Mononuclear cell (primary cell): ENCODE measurements around the gene UBE2M. TPM values are rescaled to one million over a fixed set of nuclear protein-coding genes. Genes with fewer than 3 reads are reported as not detected.
"Not testable (repeated sequence)": the region's sequence is repeated elsewhere in the genome, so short reads cannot be mapped to it uniquely, and the experiment has no call there.

Experiments
- H3K27me3 ChIP-seq: 2 replicates; pipeline ENCODE4 v1.6.0; 2011; ENCODE audit warnings: low read length, control low read depth; ENCODE audit not compliant: insufficient read depth
- H3K4me1 ChIP-seq: 2 replicates; pipeline ENCODE4 v1.5.1; 2011; ENCODE audit warnings: mild to moderate bottlenecking, low read length, control low read depth; ENCODE audit not compliant: insufficient read depth
- H3K4me3 ChIP-seq: 2 replicates; pipeline ENCODE4 v1.5.1; 2011; ENCODE audit warnings: mild to moderate bottlenecking, low read length, moderate library complexity
- H3K9me3 ChIP-seq: 2 replicates; pipeline ENCODE4 v1.5.1; 2011; ENCODE audit warnings: low read depth, mild to moderate bottlenecking, control low read depth, low read length
- total RNA-seq: library from RNA; depleted of rRNA; stranded (reverse); fragments of >200 nt; gene quantifications from one replicate; pipeline ENCODE4 v1.2.3, GENCODE V29; 2012

Gene UBE2M
- total RNA-seq, 1 donor, result 22.5 TPM

- not testable (repeated sequence) for H3K9me3 ChIP-seq, H3K27me3 ChIP-seq, H3K4me3 ChIP-seq
- H3K4me1 ChIP-seq, result peaks cover 29% of the 10 kb centered on the region
These were observed 19.2 kb downstream of the UBE2M start for GRCh38 chr19:58539169-58539559.

GRCh38 chr19:58538257-58539168 is 19.9 kb downstream of the UBE2M start:
- H3K9me3 ChIP-seq, result no peaks in the 10 kb centered on the region
- peaks cover 27% of the 10 kb centered on the region for H3K4me1 ChIP-seq
- H3K4me3 ChIP-seq, result peak overlapping the region; percentile 19
- peaks cover 2% of the 10 kb centered on the region for H3K27me3 ChIP-seq

DNA sequence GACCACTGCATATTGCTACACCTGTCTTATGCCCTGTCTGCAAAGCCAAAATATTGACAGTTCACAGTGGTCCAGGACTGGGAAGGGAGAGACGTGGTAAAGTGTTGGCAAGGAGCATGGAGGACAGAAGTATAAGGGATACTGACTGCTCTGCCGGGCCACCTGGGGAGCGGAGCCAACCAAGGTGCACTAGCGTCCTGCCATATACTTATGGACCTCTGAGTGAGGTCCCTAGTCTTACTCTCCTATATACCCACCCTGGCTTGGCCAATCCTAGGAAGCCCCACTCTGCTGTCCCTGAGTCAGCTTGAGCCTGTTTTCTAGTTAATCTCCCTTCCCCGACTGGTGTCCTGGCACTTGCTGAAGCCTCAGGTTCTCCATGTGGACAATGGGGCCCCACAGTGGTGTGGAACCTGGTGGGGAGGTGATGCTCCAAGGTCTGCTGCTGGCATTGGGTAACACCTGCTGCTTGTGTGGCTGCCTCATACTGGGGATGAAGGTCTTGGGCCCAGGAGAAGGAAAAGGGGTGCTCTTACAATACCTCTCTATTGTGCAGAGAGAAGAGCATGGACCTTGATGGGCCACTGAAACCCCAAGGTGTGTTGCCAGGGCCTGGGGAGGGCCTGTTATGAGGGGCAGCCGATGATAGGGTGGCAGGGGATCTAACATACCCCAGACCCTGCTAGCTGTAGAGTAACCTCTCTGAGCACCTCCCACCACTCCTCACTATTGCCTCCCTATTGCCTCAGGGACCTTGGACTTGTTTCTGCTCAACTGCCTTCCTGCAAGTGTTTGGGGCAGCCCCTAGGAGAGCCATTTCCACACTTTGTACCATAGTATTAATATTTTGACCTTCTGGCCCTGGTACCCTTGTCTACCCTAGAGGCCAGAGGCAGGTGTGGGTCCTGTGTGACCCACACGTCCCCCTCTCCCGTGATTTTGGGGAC is 21.3 kb downstream of the UBE2M start:
- H3K27me3 ChIP-seq, result peaks cover 2% of the 10 kb centered on the region
- peaks cover 22% of the 10 kb centered on the region for H3K4me1 ChIP-seq
- H3K4me3 ChIP-seq, result no peak overlapping the region
- no peaks in the 10 kb centered on the region for H3K9me3 ChIP-seq

- Histone ChIP-seq H3K27me3 (peaks cover 2% of the 10 kb centered on the region), H3K9me3 (no peaks in the 10 kb centered on the region), H3K4me1 (peaks cover 22% of the 10 kb centered on the region), H3K4me3 (no peak overlapping the region)
These were observed 22.6 kb downstream of the UBE2M start for GRCh38 chr19:58535857-58536256.

- Histone ChIP-seq H3K9me3 (no peaks in the 10 kb centered on the region), H3K27me3 (no peaks in the 10 kb centered on the region), H3K4me3 (no peak overlapping the region), H3K4me1 (no peaks in the 10 kb centered on the region)
These were observed 27.2 kb downstream of the UBE2M start for GRCh38 chr19:58531034-58531840.

DNA sequence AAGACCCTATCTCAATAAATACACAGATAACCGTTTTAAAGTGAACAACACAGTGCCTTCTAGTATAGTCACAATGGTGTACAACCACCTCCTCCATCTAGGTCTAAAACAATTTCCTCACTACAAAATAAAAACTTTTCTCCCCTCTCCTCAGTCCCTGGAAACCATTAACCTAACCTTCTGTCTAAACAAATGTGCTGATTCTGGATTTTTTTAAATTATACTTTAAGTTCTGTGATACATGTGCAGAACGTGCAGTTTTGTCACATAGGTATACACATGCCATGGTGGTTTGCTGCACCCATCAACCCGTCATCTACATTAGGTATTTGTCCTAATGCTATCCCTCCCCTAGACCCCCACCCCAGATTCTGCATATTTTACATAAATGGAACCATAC is 29.0 kb downstream of the UBE2M start:
- Histone ChIP-seq H3K27me3 (no peaks in the 10 kb centered on the region), H3K4me1 (no peaks in the 10 kb centered on the region), H3K9me3 (no peaks in the 10 kb centered on the region), H3K4me3 (no peak overlapping the region)

DNA sequence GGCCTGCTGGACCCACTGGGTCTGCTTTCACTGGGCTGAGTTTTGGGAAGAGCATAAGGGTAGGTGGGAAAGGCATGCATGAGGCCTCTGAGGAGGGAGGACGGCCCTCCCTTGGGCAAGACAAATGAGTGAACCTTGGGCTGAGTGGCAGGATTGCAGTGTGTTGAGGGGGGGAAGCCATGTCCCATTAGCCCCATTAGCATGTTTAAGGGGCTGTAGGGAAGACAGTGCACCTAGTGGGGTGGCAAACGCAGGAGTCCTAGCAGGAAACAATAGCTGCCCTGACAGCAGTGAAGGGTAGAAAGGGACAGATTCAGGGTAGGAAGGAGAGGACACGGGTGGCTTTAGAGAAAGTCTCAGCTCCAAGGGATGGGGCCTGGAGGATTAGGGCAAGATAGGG is 35.7 kb downstream of the UBE2M start:
- Histone ChIP-seq H3K27me3 (no peaks in the 10 kb centered on the region), H3K4me1 (peaks cover 22% of the 10 kb centered on the region), H3K9me3 (no peaks in the 10 kb centered on the region), H3K4me3 (no peak overlapping the region)

GRCh38 chr19:58521651-58522050 is 36.8 kb downstream of the UBE2M start:
- Histone ChIP-seq H3K4me3 (no peak overlapping the region), H3K4me1 (peaks cover 23% of the 10 kb centered on the region), H3K9me3 (no peaks in the 10 kb centered on the region), H3K27me3 (no peaks in the 10 kb centered on the region)

DNA sequence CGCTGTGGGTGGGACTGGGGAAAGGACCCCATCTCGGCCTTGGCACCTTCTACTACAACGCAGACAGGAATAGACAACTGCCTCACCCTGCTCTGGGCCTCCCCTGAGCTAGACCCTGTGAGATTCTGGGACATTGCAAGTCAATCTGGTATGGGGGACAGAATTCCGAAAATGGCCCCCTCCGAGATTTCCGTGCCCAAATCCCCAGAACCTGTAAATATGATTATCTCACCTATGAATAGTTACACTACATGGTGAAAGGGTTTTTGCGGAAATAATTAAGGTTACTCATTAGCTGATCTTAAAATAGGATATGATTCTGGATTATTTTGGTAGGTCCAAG is 38.2 kb downstream of the UBE2M start:
- Histone ChIP-seq H3K9me3 (no peaks in the 10 kb centered on the region), H3K27me3 (no peaks in the 10 kb centered on the region), H3K4me1 (peaks cover 23% of the 10 kb centered on the region), H3K4me3 (peak overlapping the region; percentile 73)

DNA sequence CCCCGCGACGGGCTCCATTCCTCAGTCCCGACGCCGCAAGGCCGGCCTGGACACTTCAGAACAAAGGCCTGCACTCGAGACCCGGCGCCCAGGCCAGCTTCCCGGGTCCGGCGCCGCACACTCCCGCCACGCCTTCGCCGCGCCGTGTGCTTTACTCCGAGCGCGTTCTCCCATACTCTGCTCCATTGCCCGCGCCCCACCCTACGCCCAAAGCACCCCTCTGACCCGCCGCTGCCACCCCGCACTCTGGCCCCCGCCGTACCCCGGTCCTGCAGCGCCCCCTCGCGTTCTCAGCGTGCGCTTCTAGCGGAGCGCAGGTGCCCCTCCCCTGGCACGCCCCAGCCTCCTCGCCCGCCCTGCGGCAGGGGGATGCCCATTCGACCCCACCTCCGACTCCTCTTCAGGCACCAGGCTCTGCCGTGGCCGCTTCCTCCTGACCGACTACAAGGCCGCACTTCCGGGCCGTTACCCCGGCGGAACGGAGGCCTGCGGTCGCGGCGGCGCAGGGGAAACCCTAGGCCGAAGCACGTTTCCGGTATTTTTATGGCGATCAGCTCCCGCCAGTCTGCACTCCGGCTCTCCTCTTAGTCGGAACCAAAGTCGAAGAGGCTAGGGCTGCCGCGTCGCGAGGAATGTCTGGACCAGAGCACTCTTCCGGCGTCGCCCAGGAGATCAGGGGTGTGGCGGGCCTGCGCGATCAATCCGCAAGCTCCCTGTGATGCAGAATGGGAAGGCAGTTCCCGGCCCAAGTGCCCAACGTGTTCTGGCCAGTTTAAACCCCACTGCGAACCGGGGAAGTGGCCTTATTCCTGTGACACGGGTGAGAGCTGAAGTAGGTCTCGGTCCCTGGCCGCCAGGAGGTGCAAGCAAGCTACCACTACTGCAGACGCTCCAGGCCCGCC is 38.8 kb downstream of the UBE2M start, which contains the start of gene ZBTB45:
ZBTB45 (minus strand) TSS at position 456 of the 902 bp plus-strand sequence. CDS start 2,137 bp downstream, outside the sequence.
- H3K9me3 ChIP-seq, result no peaks in the 10 kb centered on the region
- no peaks in the 10 kb centered on the region for H3K27me3 ChIP-seq
- peak within 1 kb of the TSS; percentile 73 for H3K4me3 ChIP-seq
- peaks cover 25% of the 10 kb centered on the region for H3K4me1 ChIP-seq

DNA sequence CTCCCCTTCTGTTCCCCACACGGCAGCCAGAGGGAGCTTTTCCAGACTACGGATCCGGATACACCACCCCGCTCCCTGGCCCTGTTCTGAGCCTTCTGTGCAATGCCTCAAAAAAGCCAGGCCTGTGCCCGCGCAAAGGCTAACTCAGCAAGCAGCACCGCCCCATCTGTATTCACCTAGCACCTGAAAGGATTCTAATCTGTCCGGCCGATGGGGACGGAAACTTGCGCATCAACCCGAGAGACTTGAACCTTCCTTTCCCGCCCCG is 39.4 kb downstream of the UBE2M start:
- Histone ChIP-seq H3K4me1 (peaks cover 29% of the 10 kb centered on the region), H3K4me3 (peak overlapping the region; percentile 73)

GRCh38 chr19:58518256-58519086 is 39.9 kb downstream of the UBE2M start:
- peak overlapping the region; percentile 73 for H3K4me3 ChIP-seq
- no peaks in the 10 kb centered on the region for H3K27me3 ChIP-seq
- H3K9me3 ChIP-seq, result no peaks in the 10 kb centered on the region
- peaks cover 35% of the 10 kb centered on the region for H3K4me1 ChIP-seq

More for the DNA sequence above, 39.4 kb downstream of the UBE2M start:
- no peaks in the 10 kb centered on the region for H3K27me3 ChIP-seq
- no peaks in the 10 kb centered on the region for H3K9me3 ChIP-seq
